ENCODE measurements around the gene RNFT2.

The RNFT2 gene

DNA sequence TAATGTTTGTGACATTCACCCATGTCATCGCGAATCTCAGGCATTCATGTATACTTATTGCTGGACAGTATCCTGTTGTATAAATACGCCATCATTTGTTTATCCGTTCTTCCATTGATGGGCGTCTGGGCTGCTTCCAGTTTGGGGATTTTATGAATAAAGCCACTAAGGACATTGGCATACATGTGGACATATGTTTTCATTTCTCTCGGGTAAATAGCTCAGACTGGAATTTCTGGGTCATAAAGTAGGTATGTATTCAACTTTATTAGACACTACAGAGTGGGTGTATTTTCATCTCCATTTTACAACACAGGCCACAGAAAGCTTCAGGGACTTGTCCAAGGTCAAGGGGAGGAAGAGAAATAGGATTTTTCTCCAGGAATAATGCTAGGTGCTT, 94.2 kb downstream of the RNFT2 start:
- DNase-seq (ENCODE audit: low read depth in 3 of 3) = no peak

DNA sequence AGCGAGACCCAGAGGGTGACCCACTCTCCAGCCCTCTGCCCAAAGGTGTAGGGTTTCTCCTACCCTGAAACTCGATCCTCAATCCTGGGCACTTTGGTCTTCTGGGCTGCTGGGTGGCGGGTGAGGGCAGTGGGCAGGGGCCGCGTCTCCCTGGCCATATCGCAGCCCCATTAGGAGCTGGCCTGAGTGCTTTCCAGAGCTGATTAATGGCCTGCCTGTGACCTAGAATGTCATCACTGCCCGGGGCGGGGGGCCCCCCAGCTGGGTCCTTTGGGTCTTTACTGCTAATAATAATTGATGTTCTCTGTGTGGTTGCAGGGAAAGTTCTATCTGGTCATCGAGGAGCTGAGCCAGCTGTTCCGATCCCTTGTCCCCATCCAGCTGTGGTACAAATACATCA, 95.4 kb downstream of the RNFT2 start:
- no peak for DNase-seq (ENCODE audit: low read depth in 3 of 3)

GRCh38 chr12:116835484-116835883, 97.4 kb downstream of the RNFT2 start:
- DNase-seq (ENCODE audit: low read depth in 3 of 3) = no peak

GRCh38 chr12:116837097-116837496, 99.0 kb downstream of the RNFT2 start:
- DNase-seq (ENCODE audit: low read depth in 3 of 3) = no peak

- no peak for DNase-seq (ENCODE audit: low read depth in 3 of 3)
Observed at GRCh38 chr12:116838365-116838764, 100.2 kb downstream of the RNFT2 start.

- no peak for DNase-seq (ENCODE audit: low read depth in 3 of 3)
Observed at GRCh38 chr12:116839287-116839830, 101.2 kb downstream of the RNFT2 start.

DNA sequence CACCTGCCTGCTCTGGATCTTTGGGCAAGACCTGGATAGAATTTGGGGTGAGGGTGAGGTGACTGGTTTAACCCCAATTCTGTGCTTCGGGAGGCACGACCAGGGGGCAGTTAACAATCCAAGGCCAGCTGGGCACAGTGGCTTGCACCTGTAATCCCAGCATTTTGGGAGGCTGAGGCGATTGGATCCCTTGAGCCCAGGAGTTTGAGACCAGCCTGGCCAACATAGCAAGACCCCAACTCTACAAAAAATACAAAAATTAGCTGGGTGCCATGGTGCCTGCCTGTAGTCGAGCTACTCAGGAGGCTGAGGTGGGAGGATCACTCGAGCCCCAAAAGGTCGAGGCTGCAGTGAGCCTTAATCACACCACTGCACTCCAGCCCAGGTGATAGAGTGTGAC, 105.0 kb downstream of the RNFT2 start:
- DNase-seq (ENCODE audit: low read depth in 3 of 3) = no peak

GRCh38 chr12:116849216-116849615, 111.1 kb downstream of the RNFT2 start:
- no peak for DNase-seq (ENCODE audit: low read depth in 3 of 3)

DNA sequence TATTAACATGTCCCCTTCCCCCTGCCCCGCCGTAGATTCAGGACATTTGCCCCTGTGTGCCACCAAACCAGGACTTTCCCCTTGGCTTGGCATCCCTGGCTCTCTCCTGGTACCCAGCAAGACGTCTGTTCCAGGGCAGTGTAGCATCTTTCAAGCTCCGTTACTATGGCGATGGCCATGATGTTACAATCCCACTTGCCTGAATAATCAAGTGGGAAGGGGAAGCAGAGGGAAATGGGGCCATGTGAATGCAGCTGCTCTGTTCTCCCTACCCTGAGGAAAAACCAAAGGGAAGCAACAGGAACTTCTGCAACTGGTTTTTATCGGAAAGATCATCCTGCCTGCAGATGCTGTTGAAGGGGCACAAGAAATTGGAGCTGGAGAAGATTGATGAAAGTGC, 114.2 kb downstream of the RNFT2 start:
- no peak for DNase-seq (ENCODE audit: low read depth in 3 of 3)

DNA sequence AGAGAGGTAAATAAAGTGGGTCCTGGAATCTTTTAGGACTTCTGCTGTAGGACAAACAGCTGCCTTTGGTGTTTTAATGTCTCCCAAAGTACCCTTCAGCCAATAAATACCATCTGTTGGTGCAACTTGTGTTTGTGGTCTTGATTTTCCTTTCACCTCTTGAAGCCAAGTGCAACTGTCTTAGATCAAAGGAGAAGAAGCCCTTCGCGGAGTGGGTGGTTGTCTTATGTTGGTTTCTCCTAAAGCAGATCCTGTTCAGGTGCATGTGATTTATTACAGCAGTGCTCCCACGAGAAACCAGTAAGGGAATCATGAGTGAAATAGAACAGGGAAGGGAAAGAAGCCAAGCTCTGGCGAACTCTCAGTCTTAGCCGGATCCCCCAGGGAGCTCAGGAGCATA, 115.4 kb downstream of the RNFT2 start:
- DNase-seq (ENCODE audit: low read depth in 3 of 3) = no peak

DNA sequence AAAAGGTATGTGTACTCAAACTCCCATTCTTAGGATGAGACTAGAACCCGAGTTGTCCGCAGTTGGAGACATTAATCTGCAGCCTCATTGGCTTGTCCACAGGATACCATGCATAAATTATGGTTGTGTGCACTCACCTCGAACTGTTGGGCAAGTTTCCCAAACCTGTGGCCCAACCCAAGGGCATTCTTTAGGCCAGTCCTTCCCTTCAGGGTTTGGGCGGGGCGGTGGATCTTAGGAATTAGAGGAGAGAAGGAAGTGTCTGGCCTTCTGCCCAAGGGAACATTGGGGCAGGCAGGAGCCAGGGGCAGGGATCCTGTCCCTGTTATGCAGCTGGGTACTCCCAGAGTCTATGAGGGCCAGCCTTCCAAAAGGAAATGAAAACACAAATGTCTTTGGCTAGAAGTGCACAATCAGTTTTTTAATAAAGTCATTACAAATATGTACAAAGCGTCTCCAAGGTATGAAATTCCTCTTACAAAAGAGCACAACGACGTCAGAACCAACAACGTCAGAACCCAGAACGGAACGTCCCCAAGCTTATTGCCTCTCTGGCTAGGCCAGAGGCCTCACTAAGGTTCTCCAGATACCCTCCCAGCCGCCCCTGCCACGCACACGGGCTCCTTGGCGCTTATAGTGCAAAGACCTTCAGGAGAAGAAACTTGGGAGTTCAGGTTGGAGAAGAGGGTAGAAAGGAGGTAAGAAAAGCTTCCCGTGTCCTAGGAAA, 117.8 kb downstream of the RNFT2 start:
- no peak for DNase-seq (ENCODE audit: low read depth in 3 of 3)

DNA sequence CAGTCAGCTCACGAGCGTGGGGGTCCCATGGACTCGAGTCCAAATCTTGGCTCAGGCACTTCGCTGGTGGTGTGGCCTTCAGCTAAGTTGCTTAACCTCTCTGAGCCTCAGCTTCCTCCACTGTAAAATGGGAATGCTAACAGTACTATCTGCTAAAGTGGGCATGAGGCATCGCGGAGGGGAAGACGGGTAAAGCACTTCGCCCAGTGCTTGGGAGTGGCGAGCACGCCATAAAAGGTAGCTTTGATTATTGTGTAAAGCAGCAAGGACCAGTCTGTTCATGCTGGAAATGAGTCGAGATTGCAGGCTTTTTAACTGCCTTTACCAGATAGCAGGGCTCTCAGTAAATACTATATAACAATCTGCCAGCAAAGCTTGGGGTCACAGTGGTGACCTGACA, 118.6 kb downstream of the RNFT2 start:
- DNase-seq (ENCODE audit: low read depth in 3 of 3) = no peak

- no peak for DNase-seq (ENCODE audit: low read depth in 3 of 3)
Observed at GRCh38 chr12:116859079-116859478, 121.0 kb downstream of the RNFT2 start.

DNA sequence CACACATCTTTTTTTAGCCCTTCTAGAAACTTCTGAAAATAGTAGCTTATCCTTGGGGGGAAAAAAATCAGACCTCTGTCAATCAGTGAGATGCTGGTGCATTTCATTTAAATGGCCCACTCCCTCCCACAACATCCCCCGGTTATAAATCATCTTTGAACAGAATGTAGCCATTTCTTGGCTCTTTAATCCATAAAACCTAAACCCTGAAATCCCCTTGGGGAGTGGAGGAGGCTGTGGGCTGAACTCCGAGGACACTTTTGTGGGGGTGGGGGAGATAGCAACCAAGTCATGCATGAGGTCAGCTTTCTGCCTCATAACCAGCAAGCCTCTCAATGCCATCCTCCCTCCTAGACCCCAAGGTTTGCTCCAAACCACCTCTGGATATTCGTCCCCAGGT, 122.1 kb downstream of the RNFT2 start:
- no peak for DNase-seq (ENCODE audit: low read depth in 3 of 3)

DNA sequence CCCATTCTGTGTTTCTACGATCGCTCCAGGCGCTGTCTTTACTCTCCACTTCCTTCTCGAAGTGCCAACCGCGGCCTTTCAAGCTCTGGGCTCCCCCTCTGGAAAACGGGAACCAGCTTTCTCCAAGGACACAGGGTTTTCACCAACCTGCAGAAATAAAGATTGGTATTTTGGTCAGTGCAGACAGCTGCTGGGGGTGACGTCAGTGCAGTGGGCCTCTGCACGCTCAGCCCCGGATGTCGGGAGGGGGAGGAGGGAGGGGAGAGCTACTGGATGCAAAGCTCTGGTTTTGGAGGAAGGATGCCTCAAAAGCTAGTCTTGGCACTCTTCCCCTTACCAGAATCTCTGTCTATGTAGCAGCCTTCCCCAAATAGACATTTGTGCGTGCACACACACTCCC, 123.2 kb downstream of the RNFT2 start:
- no peak for DNase-seq (ENCODE audit: low read depth in 3 of 3)

GRCh38 chr12:116862167-116862566, 124.1 kb downstream of the RNFT2 start:
- no peak for DNase-seq (ENCODE audit: low read depth in 3 of 3)

DNA sequence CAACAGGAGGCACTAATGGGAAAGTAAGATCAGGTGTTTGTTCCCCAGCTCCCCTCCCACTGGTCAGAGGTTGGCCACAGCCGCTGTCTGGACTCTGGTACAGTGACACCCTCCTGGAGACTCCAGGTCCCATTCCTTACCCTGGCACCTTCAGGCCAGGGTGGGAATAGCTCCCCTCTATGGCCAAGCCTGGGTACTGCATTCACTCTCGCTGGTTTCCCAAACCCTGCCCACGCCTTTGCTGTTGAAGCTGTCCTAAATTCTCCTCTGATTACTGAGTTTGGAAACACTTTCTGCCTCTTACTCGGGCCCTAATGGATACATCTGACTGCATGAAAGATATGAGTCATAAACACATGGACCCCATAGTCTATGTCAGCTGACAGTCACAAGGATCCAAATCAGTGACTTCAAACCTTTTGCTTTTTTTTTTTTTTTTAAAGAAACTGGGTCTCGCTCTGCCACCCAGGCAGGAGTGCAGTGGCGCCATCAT, 125.2 kb downstream of the RNFT2 start:
- DNase-seq (ENCODE audit: low read depth in 3 of 3) = no peak

- DNase-seq (ENCODE audit: low read depth in 3 of 3) = no peak
Observed at GRCh38 chr12:116864371-116865160, 126.5 kb downstream of the RNFT2 start.

- no peak for DNase-seq (ENCODE audit: low read depth in 3 of 3)
Observed at GRCh38 chr12:116867523-116867922, 129.4 kb downstream of the RNFT2 start.

DNA sequence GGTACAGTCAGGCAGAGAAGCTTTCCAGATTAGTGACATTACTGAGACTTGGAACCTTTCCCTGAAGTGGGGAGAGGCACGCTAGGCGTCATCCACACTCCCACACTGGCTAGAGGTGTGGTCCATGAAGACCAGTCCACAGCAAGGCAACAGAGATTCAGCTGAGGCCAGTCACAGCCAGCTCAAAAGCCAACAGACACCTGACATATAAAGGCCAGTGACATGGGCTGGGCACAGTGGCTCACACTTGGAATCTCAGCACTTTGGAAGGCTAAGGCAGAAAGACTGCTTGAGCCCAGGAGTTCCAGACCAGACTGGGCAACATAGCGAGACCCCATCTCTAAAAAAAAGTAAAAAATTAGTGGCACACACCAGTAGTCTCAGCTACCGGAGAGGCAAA, 132.2 kb downstream of the RNFT2 start:
- DNase-seq (ENCODE audit: low read depth in 3 of 3) = no peak

GRCh38 chr12:116874324-116874995, 136.3 kb downstream of the RNFT2 start:
- DNase-seq (ENCODE audit: low read depth in 3 of 3) = no peak

DNA sequence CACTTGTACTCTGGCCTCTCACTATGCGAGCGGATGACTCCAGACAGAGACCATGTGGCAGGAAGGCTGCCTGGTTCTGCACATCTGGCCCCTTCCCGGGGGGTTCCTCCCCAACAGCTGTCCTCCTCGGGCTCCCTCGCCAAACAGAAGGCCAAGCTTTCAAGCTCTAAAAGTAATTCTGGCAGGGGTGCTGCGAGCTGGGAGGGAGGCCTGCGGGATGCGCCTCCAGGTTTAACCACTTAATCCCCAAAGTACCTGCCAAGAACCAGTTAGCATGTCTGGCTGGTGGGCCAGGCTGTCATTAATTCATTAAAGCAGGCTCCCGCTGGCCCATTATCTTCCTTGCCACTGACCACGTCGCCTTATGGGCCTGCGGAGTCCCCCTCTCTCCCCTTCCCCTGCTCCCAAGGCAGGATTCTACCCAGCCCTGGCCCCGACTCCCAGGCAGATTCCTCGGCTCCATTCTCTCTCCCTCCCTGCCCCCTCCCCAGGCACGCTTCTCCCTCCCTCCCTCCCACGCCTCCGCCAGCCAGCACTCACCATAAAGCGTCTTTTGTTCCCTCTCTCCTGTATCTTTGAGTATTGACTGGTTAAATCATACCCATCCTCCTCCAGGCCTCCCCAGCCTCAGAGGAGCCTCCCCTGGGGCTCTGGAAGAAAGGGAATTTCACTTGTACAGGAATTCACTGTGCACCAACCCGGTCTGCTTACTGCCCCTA, 138.2 kb downstream of the RNFT2 start:
- DNase-seq (ENCODE audit: low read depth in 3 of 3) = no peak
